Medulla oblongata (tissue), 1 donor: ENCODE data around the gene SYT10.
"Not testable (repeated sequence)": the region's sequence is repeated elsewhere in the genome, so short reads cannot be mapped to it uniquely, and the experiment has no call there.

Experiments
- DNase-seq: peaks from one replicate; pipeline ENCODE4 v3.0.0-alpha.2; 2015; ENCODE audit errors: extremely low spot score

SYT10 gene

GRCh38 chr12:33357181-33357580, 82.4 kb downstream of the SYT10 start:
- DNase-seq, result no peak

- no peak for DNase-seq
Measured at GRCh38 chr12:33349791-33350190, 89.8 kb downstream of the SYT10 start.

- DNase-seq, result not testable (repeated sequence)
Measured at GRCh38 chr12:33331961-33332398, 107.6 kb downstream of the SYT10 start.

- DNase-seq, result no peak
Measured at GRCh38 chr12:33330940-33331339, 108.7 kb downstream of the SYT10 start.
